Breast epithelium (tissue), 3 donors: ENCODE results near the gene PDGFD.

Experiments
- POLR2A ChIP-seq: fragments of 450-650 bp; IDR thresholded peaks from one replicate; pipeline ENCODE4 v1.6.1; 2016; ENCODE audit warnings: antibody characterized with exemption, mild to moderate bottlenecking, moderate library complexity
- TF ChIP-seq, protein P1 (sequence below), 3 donors: fragments of 450-650 bp; IDR thresholded peaks; one replicate each; pipeline ENCODE4 v1.5.1; 2016 to 2017; ENCODE audit warnings: antibody characterized with exemption in 3 of 3, mild to moderate bottlenecking in 3 of 3, moderate library complexity in 3 of 3

DNA sequence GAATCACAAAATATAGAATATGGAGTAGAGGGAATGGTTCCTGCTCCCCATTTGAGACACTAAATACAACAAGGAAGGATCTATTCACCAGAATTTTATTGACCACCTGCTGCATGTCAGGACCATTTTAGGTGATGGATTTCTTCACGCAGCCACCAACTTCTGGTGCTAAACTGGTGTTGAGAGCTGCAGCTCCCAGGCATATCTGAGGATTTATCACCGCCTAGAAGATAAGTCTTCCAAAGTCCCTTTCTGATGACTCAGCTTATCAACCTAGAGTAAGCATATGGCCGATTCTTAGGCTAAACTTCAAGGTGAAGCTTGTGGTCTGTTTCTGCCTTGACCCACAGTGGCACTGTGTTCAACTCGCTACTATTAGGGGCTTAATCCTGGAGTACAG is 120.8 kb downstream of the PDGFD start:
- TF ChIP-seq, protein P1, sequence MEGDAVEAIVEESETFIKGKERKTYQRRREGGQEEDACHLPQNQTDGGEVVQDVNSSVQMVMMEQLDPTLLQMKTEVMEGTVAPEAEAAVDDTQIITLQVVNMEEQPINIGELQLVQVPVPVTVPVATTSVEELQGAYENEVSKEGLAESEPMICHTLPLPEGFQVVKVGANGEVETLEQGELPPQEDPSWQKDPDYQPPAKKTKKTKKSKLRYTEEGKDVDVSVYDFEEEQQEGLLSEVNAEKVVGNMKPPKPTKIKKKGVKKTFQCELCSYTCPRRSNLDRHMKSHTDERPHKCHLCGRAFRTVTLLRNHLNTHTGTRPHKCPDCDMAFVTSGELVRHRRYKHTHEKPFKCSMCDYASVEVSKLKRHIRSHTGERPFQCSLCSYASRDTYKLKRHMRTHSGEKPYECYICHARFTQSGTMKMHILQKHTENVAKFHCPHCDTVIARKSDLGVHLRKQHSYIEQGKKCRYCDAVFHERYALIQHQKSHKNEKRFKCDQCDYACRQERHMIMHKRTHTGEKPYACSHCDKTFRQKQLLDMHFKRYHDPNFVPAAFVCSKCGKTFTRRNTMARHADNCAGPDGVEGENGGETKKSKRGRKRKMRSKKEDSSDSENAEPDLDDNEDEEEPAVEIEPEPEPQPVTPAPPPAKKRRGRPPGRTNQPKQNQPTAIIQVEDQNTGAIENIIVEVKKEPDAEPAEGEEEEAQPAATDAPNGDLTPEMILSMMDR (IDR thresholded peaks at IDR 0.05), result no peak
- no peak for TF ChIP-seq POLR2A
